HCT116 (cell line): ENCODE measurements around the gene KLHDC3. TPM values are rescaled to one million over a fixed set of nuclear protein-coding genes. Genes with fewer than 3 reads are reported as not detected.

Experiments used
- ATAC-seq: fragments of 200-7000 bp; cut with Tn5 transposase; 2 replicates; pipeline ENCODE4 v1.9.1; 2020; ENCODE audit warnings: mild to moderate bottlenecking, moderate library complexity
- BruUV-seq: library from RNA; stranded (reverse); fragments of 400-500 nt; replicated peaks from 2 replicates; lab custom pipeline; 2021; lab: Mats Ljungman, UMichigan
- CTCF ChIA-PET: fragments of 300-600 bp; sonication (Branson Sonifier 250); formaldehyde crosslinking; loops from one replicate; lab custom pipeline; 2021; ENCODE audit warnings: antibody characterized with exemption; lab: Charles Lee
- POLR2A ChIA-PET: fragments of 300-600, 350-600 bp; sonication (Branson Sonifier 250); formaldehyde crosslinking; loops from one replicate; lab custom pipeline; 2021; ENCODE audit warnings: antibody characterized with exemption; lab: Charles Lee
- RAD21 ChIA-PET, 2 experiments: fragments of 300-600 bp; sonication (Branson Sonifier 250); formaldehyde crosslinking; loops; one replicate each; lab custom pipeline; 2023; ENCODE audit warnings: low total read pairs in 2 of 2; ENCODE audit not compliant: uncharacterized antibody in 2 of 2, unreplicated experiment in 2 of 2, low non-redundant PET in 1 of 2; lab: Charles Lee
- DNase-seq: peaks from one replicate; pipeline ENCODE4 v3.0.0-alpha.2; 2010; ENCODE audit warnings: low read depth, low spot score
- H2AFZ ChIP-seq: fragments of 200-600 bp; shearing (Covaris generic), sonication (generic); 2 replicates; pipeline ENCODE4 v1.6.1; 2017; ENCODE audit warnings: low read depth, mixed run types, mixed read lengths, antibody characterized with exemption, low read length; ENCODE audit not compliant: poor library complexity, severe bottlenecking
- H3K27ac ChIP-seq: 2 replicates; pipeline ENCODE4 v1.5.1; 2012; ENCODE audit warnings: low read depth, low read length
- H3K27me3 ChIP-seq: fragments of 200-600 bp; sonication (generic); 2 replicates; pipeline ENCODE4 v1.6.1; 2016; ENCODE audit warnings: mixed run types, low read length, mixed read lengths; ENCODE audit not compliant: insufficient read depth
- H3K36me3 ChIP-seq, 2 experiments: fragments of 200-500 bp in 1 of 2; fragments of 200-600 bp in 1 of 2; sonication (Bioruptor generic) in 1 of 2; sonication (generic) in 1 of 2; 2 replicates each; pipeline versions ENCODE4 v1.5.1 to v1.6.1; 2014 to 2016; ENCODE audit warnings: low read length in 2 of 2, inconsistent platforms in 1 of 2, mixed read lengths in 1 of 2, mixed run types in 1 of 2; ENCODE audit not compliant: insufficient read depth in 2 of 2, control insufficient read depth in 1 of 2
- H3K4me1 ChIP-seq, 2 experiments: fragments of 200-600 bp in 1 of 2; sonication (generic) in 1 of 2; 2 replicates each; pipeline versions ENCODE4 v1.5.1 to v1.6.1; 2012 to 2017; ENCODE audit warnings: low read length in 2 of 2, inconsistent platforms in 1 of 2, mild to moderate bottlenecking in 1 of 2, mixed read lengths in 1 of 2, mixed run types in 1 of 2, moderate library complexity in 1 of 2; ENCODE audit not compliant: insufficient read depth in 2 of 2, control insufficient read depth in 1 of 2
- H3K4me2 ChIP-seq: fragments of 200-600 bp; sonication (generic); 2 replicates; pipeline ENCODE4 v1.6.1; 2017; ENCODE audit warnings: mixed run types, low read length, mixed read lengths
- H3K4me3 ChIP-seq, 2 experiments: fragments of 200-600 bp in 1 of 2; sonication (generic) in 1 of 2; replicated peaks in 1 of 2; 2 replicates each; pipeline ENCODE4 v1.5.1; 2011 to 2016; ENCODE audit warnings: low read length in 2 of 2, control low read depth in 1 of 2, low read depth in 1 of 2, mild to moderate bottlenecking in 1 of 2, mixed read lengths in 1 of 2, mixed run types in 1 of 2
- H3K79me2 ChIP-seq: fragments of 200-600 bp; sonication (generic); 2 replicates; pipeline ENCODE4 v1.6.1; 2017; ENCODE audit warnings: mild to moderate bottlenecking, mixed run types, low read length, moderate library complexity, mixed read lengths; ENCODE audit not compliant: insufficient read depth
- H3K9ac ChIP-seq: fragments of 200-600 bp; sonication (generic); 2 replicates; pipeline ENCODE4 v1.6.1; 2016; ENCODE audit warnings: low read length, mixed read lengths
- H3K9me2 ChIP-seq: fragments of 200-600 bp; sonication (generic), shearing (Covaris generic); 2 replicates; pipeline ENCODE4 v1.6.1; 2017; ENCODE audit warnings: mixed run types, mild to moderate bottlenecking, moderate library complexity; ENCODE audit not compliant: insufficient read depth
- H3K9me3 ChIP-seq, 2 experiments: fragments of 200-500 bp in 1 of 2; fragments of 200-600 bp in 1 of 2; sonication (Bioruptor generic) in 1 of 2; sonication (generic) in 1 of 2; 2 replicates each; pipeline ENCODE4 v1.6.1; 2014 to 2017; ENCODE audit warnings: low read length in 2 of 2, mixed read lengths in 2 of 2, inconsistent platforms in 1 of 2, low read depth in 1 of 2, mild to moderate bottlenecking in 1 of 2, mixed run types in 1 of 2, moderate library complexity in 1 of 2; ENCODE audit not compliant: control insufficient read depth in 1 of 2, insufficient read depth in 1 of 2
- H4K20me1 ChIP-seq: fragments of 200-600 bp; sonication (generic), shearing (Covaris generic); 2 replicates; pipeline ENCODE4 v1.6.1; 2017; ENCODE audit warnings: mixed run types, mild to moderate bottlenecking, moderate library complexity; ENCODE audit not compliant: insufficient read depth
- ATF3 ChIP-seq: IDR thresholded peaks from 2 replicates; pipeline ENCODE4 v1.6.1; 2012
- CBX3 ChIP-seq: IDR thresholded peaks from 2 replicates; pipeline ENCODE4 v1.6.1; 2012; ENCODE audit warnings: low read depth
- CEBPB ChIP-seq: IDR thresholded peaks from 2 replicates; pipeline ENCODE4 v1.6.1; 2012; ENCODE audit warnings: low read depth
- CTCF ChIP-seq, 3 experiments: fragments of 200-600 bp in 1 of 3; sonication (generic) in 1 of 3; IDR thresholded peaks in 2 of 3; conservative IDR thresholded peaks in 1 of 3; 2 replicates each; pipeline ENCODE4 v1.5.1; 2012 to 2017; ENCODE audit warnings: low read depth in 2 of 3, low read length in 2 of 3, antibody characterized with exemption in 1 of 3, borderline replicate concordance in 1 of 3, control low read depth in 1 of 3, mild to moderate bottlenecking in 1 of 3, mixed read lengths in 1 of 3, mixed run types in 1 of 3, moderate library complexity in 1 of 3; ENCODE audit not compliant: insufficient read depth in 1 of 3
- EZH2phosphoT487 ChIP-seq: fragments of 200-600 bp; IDR thresholded peaks from 2 replicates; pipeline ENCODE4 v1.6.1; 2018; ENCODE audit warnings: antibody characterized with exemption, borderline replicate concordance
- FOSL1 ChIP-seq: IDR thresholded peaks from 2 replicates; pipeline ENCODE4 v1.6.1; 2012; ENCODE audit warnings: low read depth
- JUND ChIP-seq: IDR thresholded peaks from 2 replicates; pipeline ENCODE4 v1.6.1; 2012
- MAX ChIP-seq: IDR thresholded peaks from 2 replicates; pipeline ENCODE4 v1.6.1; 2012
- POLR2A ChIP-seq: IDR thresholded peaks from 2 replicates; pipeline ENCODE4 v1.7.0; 2011; ENCODE audit warnings: borderline replicate concordance; ENCODE audit not compliant: insufficient read depth, insufficient read length; ENCODE audit errors: extremely low read depth
- POLR2AphosphoS5 ChIP-seq: IDR thresholded peaks from 2 replicates; pipeline ENCODE4 v1.6.1; 2011; ENCODE audit warnings: mild to moderate bottlenecking, low read depth, low read length, moderate library complexity
- RAD21 ChIP-seq: IDR thresholded peaks from 2 replicates; pipeline ENCODE4 v1.6.1; 2012; ENCODE audit warnings: low read depth, mild to moderate bottlenecking
- SRF ChIP-seq: IDR thresholded peaks from 2 replicates; pipeline ENCODE4 v1.6.1; 2012; ENCODE audit warnings: low read depth
- TCF7L2 ChIP-seq: IDR thresholded peaks from 2 replicates; pipeline ENCODE4 v1.7.0; 2011; ENCODE audit warnings: borderline replicate concordance, inconsistent platforms; ENCODE audit not compliant: insufficient read depth, insufficient read length; ENCODE audit errors: extremely low read depth
- ZBTB33 ChIP-seq: IDR thresholded peaks from 2 replicates; pipeline ENCODE4 v1.6.1; 2011; ENCODE audit warnings: mild to moderate bottlenecking, low read length, moderate library complexity; ENCODE audit not compliant: insufficient replicate concordance; ENCODE audit errors: extremely low read depth
- ZFX ChIP-seq: fragments of 450-650 bp; IDR thresholded peaks from 2 replicates; pipeline ENCODE4 v1.6.1; 2017
- ZNF274 ChIP-seq: fragments of 200-500 bp; sonication (Bioruptor generic); IDR thresholded peaks from 2 replicates; pipeline ENCODE4 v1.6.1; 2014; ENCODE audit warnings: mild to moderate bottlenecking, low read depth, low read length, inconsistent platforms
- intact Hi-C: fragments of 100-400 bp; cut with micrococcal nuclease; formaldehyde crosslinking; loops from 2 replicates; pipeline ENCODE4 v1.10.0; 2022
- total RNA-seq: library from RNA; stranded (reverse); gene quantifications from one replicate; pipeline ENCODE4 v1.2.1, GENCODE V29; 2021; ENCODE audit not compliant: unreplicated experiment

Gene KLHDC3
- total RNA-seq, 1 experiment from 2014 or later = 67.2 TPM

GRCh38 chr6:42989923-42990322 is 24.1 kb upstream of the KLHDC3 start:
- Histone ChIP-seq H3K27me3 (no peaks in the 10 kb centered on the region), H3K27ac (no peak overlapping the region), H3K9me3 (no peaks in the 10 kb centered on the region), H2AFZ (no peak overlapping the region), H3K36me3 (peaks cover 5 to 13% of the 10 kb centered on the region in 2 experiments; a peak in 3 of 4 replicates), H3K4me1 (peaks cover 6 to 12% of the 10 kb centered on the region in 2 experiments; a peak in 3 of 4 replicates), H3K79me2 (peaks cover 33% of the 10 kb centered on the region), H3K4me2 (no peak overlapping the region), H3K9me2 (no peaks in the 10 kb centered on the region), H3K9ac (no peak overlapping the region), H3K4me3 (no peak overlapping the region), H4K20me1 (no peaks in the 10 kb centered on the region)
- TF ChIP-seq MAX (no peak), SRF (no peak), ZNF274 (no peak), ZFX (no peak), CEBPB (no peak), JUND (no peak), CTCF (IDR thresholded peaks at IDR 0.05 in 2 of 3, conservative IDR thresholded peaks at IDR 0.05 in 1 of 3; ENCODE audit: borderline replicate concordance in 1 of 3, insufficient read depth in 1 of 3, low read depth in 2 of 3, low read length in 2 of 3) (no peak), RAD21 (no peak), CBX3 (no peak), FOSL1 (no peak), TCF7L2 (no peak), ATF3 (no peak), EZH2phosphoT487 (no peak), ZBTB33 (no peak), POLR2A (no peak), POLR2AphosphoS5 (no peak)
- no peak for ATAC-seq
- BruUV-seq = no TSS peak
- CTCF ChIA-PET = no interaction called here
- intact Hi-C loops = no loop called here
- POLR2A ChIA-PET = no interaction called here
- RAD21 ChIA-PET = no interaction called here
- no peak for DNase-seq
